Gastroesophageal sphincter (tissue), 3 donors: Measurements from ENCODE around the gene CHRM2.

Source experiments
- CTCF ChIP-seq, 4 experiments: fragments of 200-600 bp in 2 of 4; fragments of 450-650 bp in 2 of 4; sonication (generic) in 1 of 4; IDR thresholded peaks; one replicate each; pipeline ENCODE4 v1.5.1; 2017 to 2019; ENCODE audit warnings: antibody characterized with exemption in 4 of 4, mild to moderate bottlenecking in 2 of 4, moderate library complexity in 2 of 4
- EP300 ChIP-seq: sonication (generic); formaldehyde crosslinking; IDR thresholded peaks from one replicate; pipeline ENCODE4 v1.6.1; 2017; ENCODE audit warnings: antibody characterized with exemption, mild to moderate bottlenecking
- POLR2AphosphoS5 ChIP-seq: sonication (generic); formaldehyde crosslinking; IDR thresholded peaks from one replicate; pipeline ENCODE4 v1.6.1; 2017; ENCODE audit warnings: antibody characterized with exemption

GRCh38 chr7:136853654-136854053 lies 14.8 kb upstream of the CHRM2 start:
- TF ChIP-seq EP300 (no peak), POLR2AphosphoS5 (no peak), CTCF (IDR thresholded peaks at IDR 0.05) (no peak)
